WTC11 (cell line): ENCODE data around the gene RAB13. TPM values are rescaled to one million over a fixed set of nuclear protein-coding genes. Genes with fewer than 3 reads are reported as not detected.

ENCODE experiments used
- AFF4 ChIP-seq: sonication (generic); formaldehyde crosslinking; IDR thresholded peaks from 2 replicates; pipeline ENCODE4 v1.8.1; 2023; ENCODE audit warnings: mild to moderate bottlenecking, missing genetic modification reagents, borderline replicate concordance
- ATF1 ChIP-seq: sonication (generic); formaldehyde crosslinking; IDR thresholded peaks from 2 replicates; pipeline ENCODE4 v1.8.1; 2023; ENCODE audit warnings: mild to moderate bottlenecking, moderate library complexity, missing genetic modification reagents
- ATF6 ChIP-seq: sonication (generic); formaldehyde crosslinking; IDR thresholded peaks from 2 replicates; pipeline ENCODE4 v1.8.1; 2023; ENCODE audit warnings: mild to moderate bottlenecking, missing genetic modification reagents
- CREM ChIP-seq: sonication (generic); formaldehyde crosslinking; IDR thresholded peaks from 2 replicates; pipeline ENCODE4 v1.8.1; 2022; ENCODE audit warnings: mild to moderate bottlenecking, missing genetic modification reagents, moderate library complexity
- E2F1 ChIP-seq: sonication (generic); formaldehyde crosslinking; IDR thresholded peaks from 2 replicates; pipeline ENCODE4 v1.8.0; 2022; ENCODE audit warnings: mild to moderate bottlenecking, missing genetic modification reagents
- E2F4 ChIP-seq: sonication (generic); formaldehyde crosslinking; IDR thresholded peaks from 2 replicates; pipeline ENCODE4 v1.8.1; 2022; ENCODE audit warnings: low read depth, mild to moderate bottlenecking, moderate library complexity, missing genetic modification reagents, borderline replicate concordance
- ETV6 ChIP-seq: sonication (generic); formaldehyde crosslinking; IDR thresholded peaks from 2 replicates; pipeline ENCODE4 v1.8.1; 2022; ENCODE audit warnings: mild to moderate bottlenecking, missing genetic modification reagents
- FOXP4 ChIP-seq: sonication (generic); formaldehyde crosslinking; IDR thresholded peaks from 2 replicates; pipeline ENCODE4 v1.8.0; 2022; ENCODE audit warnings: mild to moderate bottlenecking, missing genetic modification reagents
- HMGA2 ChIP-seq: fragments of 250-450 bp; sonication (Bioruptor Pico); IDR thresholded peaks from 2 replicates; pipeline ENCODE4 v1.4.0; 2021; ENCODE audit warnings: mild to moderate bottlenecking, moderate library complexity
- KAT7 ChIP-seq: sonication (generic); formaldehyde crosslinking; IDR thresholded peaks from 2 replicates; pipeline ENCODE4 v1.8.1; 2023; ENCODE audit warnings: missing genetic modification reagents, mild to moderate bottlenecking, borderline replicate concordance
- MYBL2 ChIP-seq: sonication (generic); formaldehyde crosslinking; IDR thresholded peaks from 2 replicates; pipeline ENCODE4 v1.8.1; 2023; ENCODE audit warnings: mild to moderate bottlenecking, moderate library complexity, missing genetic modification reagents
- NFYB ChIP-seq: sonication (generic); formaldehyde crosslinking; conservative IDR thresholded peaks from 2 replicates; pipeline ENCODE4 v1.8.0; 2022; ENCODE audit warnings: low read depth, missing genetic modification reagents
- NR3C1 ChIP-seq: sonication (generic); formaldehyde crosslinking; conservative IDR thresholded peaks from 2 replicates; pipeline ENCODE4 v1.8.1; 2023; ENCODE audit warnings: low read depth, mild to moderate bottlenecking, missing genetic modification reagents
- SMAD4 ChIP-seq: sonication (generic); formaldehyde crosslinking; IDR thresholded peaks from 2 replicates; pipeline ENCODE4 v1.8.0; 2022; ENCODE audit warnings: mild to moderate bottlenecking, missing genetic modification reagents
- SP1 ChIP-seq: sonication (generic); formaldehyde crosslinking; conservative IDR thresholded peaks from 2 replicates; pipeline ENCODE4 v1.8.1; 2022; ENCODE audit warnings: missing genetic modification reagents
- STAT6 ChIP-seq: sonication (generic); formaldehyde crosslinking; conservative IDR thresholded peaks from 2 replicates; pipeline ENCODE4 v1.8.1; 2023; ENCODE audit warnings: mild to moderate bottlenecking, low read depth, missing genetic modification reagents, moderate library complexity
- USF1 ChIP-seq: sonication (generic); formaldehyde crosslinking; IDR thresholded peaks from 2 replicates; pipeline ENCODE4 v1.8.0; 2022; ENCODE audit warnings: mild to moderate bottlenecking, missing genetic modification reagents
- ZBTB21 ChIP-seq: sonication (generic); formaldehyde crosslinking; IDR thresholded peaks from 2 replicates; pipeline ENCODE4 v1.8.1; 2023; ENCODE audit warnings: mild to moderate bottlenecking, missing genetic modification reagents, borderline replicate concordance
- ZNF532 ChIP-seq: fragments of 250-450 bp; sonication (Bioruptor Pico); IDR thresholded peaks from 2 replicates; pipeline ENCODE4 v1.9.0; 2021; ENCODE audit warnings: mild to moderate bottlenecking, borderline replicate concordance
- total RNA-seq: library from RNA; stranded (reverse); gene quantifications from 3 replicates; pipeline ENCODE4 v1.2.3, GENCODE V29; 2021

Gene RAB13
- total RNA-seq, 1 experiment from 2014 or later = 126 TPM

- TF ChIP-seq ZNF532 (CRISPR knock-in tag) (no peak), KAT7 (CRISPR knock-in tag) (no peak), NR3C1 (CRISPR knock-in tag) (no peak), USF1 (CRISPR knock-in tag) (0 out of 2 replicates have a peak, but pooled peaks have one; percentile 23), ETV6 (CRISPR knock-in tag) (peak; percentile 27; the same call in 1 of the 2 replicates), MYBL2 (CRISPR knock-in tag) (no peak), ZBTB21 (CRISPR knock-in tag) (peak; percentile 26; the same call in 1 of the 2 replicates), AFF4 (CRISPR knock-in tag) (no peak), E2F4 (CRISPR knock-in tag) (no peak), NFYB (CRISPR knock-in tag) (no peak), SMAD4 (CRISPR knock-in tag) (no peak), SP1 (no peak; the same call in 1 of the 2 replicates), ATF6 (no peak), CREM (CRISPR knock-in tag) (no peak), E2F1 (no peak), FOXP4 (no peak), HMGA2 (CRISPR knock-in tag) (no peak), ATF1 (CRISPR knock-in tag) (no peak), STAT6 (no peak)
Observed at GRCh38 chr1:153946622-153947241, 39.4 kb downstream of the RAB13 start, which contains the start of gene DENND4B (continued).
